GM21529 (cell line): ENCODE results near the gene DNAL1.

ENCODE experiments used
- ATAC-seq: cut with Tn5 transposase; IDR thresholded peaks from one replicate; pipeline ENCODE4 v1.9.1; 2021; ENCODE audit not compliant: unreplicated experiment

The DNAL1 gene

GRCh38 chr14:73741876-73742519 is 97.2 kb downstream of the DNAL1 start:
- ATAC-seq = no peak

GRCh38 chr14:73742520-73743238 is 97.9 kb downstream of the DNAL1 start:
- no peak for ATAC-seq

- ATAC-seq = peak; percentile 66
Observed at GRCh38 chr14:73743431-73743931, 98.7 kb downstream of the DNAL1 start.

GRCh38 chr14:73744175-73744867 is 99.5 kb downstream of the DNAL1 start:
- peak; percentile 3 for ATAC-seq

- ATAC-seq = no peak
Observed at GRCh38 chr14:73744874-73745529, 100.2 kb downstream of the DNAL1 start.

GRCh38 chr14:73745571-73746519 is 101.1 kb downstream of the DNAL1 start:
- ATAC-seq = no peak

- no peak for ATAC-seq
Observed at GRCh38 chr14:73746520-73747378, 102.0 kb downstream of the DNAL1 start.

GRCh38 chr14:73747379-73748211 is 102.8 kb downstream of the DNAL1 start:
- ATAC-seq = no peak

GRCh38 chr14:73748858-73749357 is 104.1 kb downstream of the DNAL1 start:
- no peak for ATAC-seq

GRCh38 chr14:73749706-73750530 is 105.1 kb downstream of the DNAL1 start:
- no peak for ATAC-seq

- no peak for ATAC-seq
Observed at GRCh38 chr14:73750531-73750901, 105.7 kb downstream of the DNAL1 start.

GRCh38 chr14:73751157-73751691 is 106.4 kb downstream of the DNAL1 start:
- no peak for ATAC-seq

GRCh38 chr14:73752297-73752992 is 107.7 kb downstream of the DNAL1 start:
- ATAC-seq = no peak
